Activated naive CD4-positive, alpha-beta T cell treated with anti-CD3 and anti-CD28 coated beads for 36 hours (primary cell): ENCODE measurements around the gene B3GALT6. TPM values are rescaled to one million over a fixed set of nuclear protein-coding genes. Genes with fewer than 3 reads are reported as not detected.

Experiments
- CTCF ChIA-PET: fragments of 350-600 bp; sonication (Branson Sonifier 250); formaldehyde crosslinking; loops from one replicate; lab custom pipeline; 2021; ENCODE audit warnings: antibody characterized with exemption; lab: Charles Lee
- DNase-seq: peaks from one replicate; pipeline ENCODE4 v3.0.0-alpha.2; 2020
- H3K27ac Mint-ChIP-seq: one replicate; pipeline ENCODE4 v1.8.0; 2021; ENCODE audit warnings: mild to moderate bottlenecking, mixed read lengths
- H3K27me3 Mint-ChIP-seq: one replicate; pipeline ENCODE4 v1.8.0; 2021; ENCODE audit warnings: low read depth, mixed read lengths
- H3K36me3 Mint-ChIP-seq: one replicate; pipeline ENCODE4 v1.8.0; 2021; ENCODE audit warnings: low read depth, mixed read lengths
- H3K4me1 Mint-ChIP-seq: one replicate; pipeline ENCODE4 v1.8.0; 2021; ENCODE audit warnings: low read depth, mixed read lengths
- H3K4me3 Mint-ChIP-seq: one replicate; pipeline ENCODE4 v1.8.0; 2021; ENCODE audit warnings: mild to moderate bottlenecking, moderate library complexity, mixed read lengths
- H3K9me3 Mint-ChIP-seq: one replicate; pipeline ENCODE4 v1.8.0; 2021; ENCODE audit warnings: mixed read lengths
- intact Hi-C: fragments of 100-400 bp; cut with micrococcal nuclease; formaldehyde crosslinking; loops from one replicate; pipeline ENCODE4 v1.15.1; 2023
- total RNA-seq, 2 experiments: library from RNA; stranded (reverse); gene quantifications; one replicate each; pipeline ENCODE4 v1.2.3, GENCODE V29; 2021

The B3GALT6 gene
- total RNA-seq, 2 experiments from 2014 or later: 8.7 to 9.9 TPM

GRCh38 chr1:1204998-1205768, 26.9 kb upstream of the B3GALT6 start:
- Mint-ChIP-seq H3K4me1 (peaks cover 32% of the 10 kb centered on the region), H3K36me3 (no peaks in the 10 kb centered on the region), H3K4me3 (peak overlapping the region; percentile 70), H3K27ac (no peak overlapping the region), H3K27me3 (no peaks in the 10 kb centered on the region), H3K9me3 (no peaks in the 10 kb centered on the region)
- intact Hi-C loops: no loop called here
- CTCF ChIA-PET: interaction anchor here (0.7 to 1.3 kb wide), 5 partner anchors 11 to 141 kb away, joined by 3 to 8 read pairs (median 3); no protein-coding TSS in a partner anchor
- no peak for DNase-seq

- no peak overlapping the region for H3K27ac Mint-ChIP-seq
- H3K4me3 Mint-ChIP-seq: peak overlapping the region; percentile 70
- H3K4me1 Mint-ChIP-seq: peaks cover 28% of the 10 kb centered on the region
- CTCF ChIA-PET: interaction anchor here (0.7 to 1.3 kb wide), 4 partner anchors 10 to 142 kb away, joined by 3 to 8 read pairs (median 3); no protein-coding TSS in a partner anchor
- H3K27me3 Mint-ChIP-seq: no peaks in the 10 kb centered on the region
- intact Hi-C loops: no loop called here
- H3K36me3 Mint-ChIP-seq: peaks cover 2% of the 10 kb centered on the region
- DNase-seq: no peak
- H3K9me3 Mint-ChIP-seq: no peaks in the 10 kb centered on the region
Measured at GRCh38 chr1:1205769-1206375, 26.2 kb upstream of the B3GALT6 start.

GRCh38 chr1:1206376-1206965, 25.6 kb upstream of the B3GALT6 start, which contains the start of gene TNFRSF18:
TSS of gene TNFRSF18 (minus strand) at chr1:1206592. CDS start at chr1:1206571, 21 bp downstream.
- H3K27me3 Mint-ChIP-seq: no peaks in the 10 kb centered on the region
- intact Hi-C loops: no loop called here
- peak within 1 kb of the TSS; percentile 70 for H3K4me3 Mint-ChIP-seq
- peaks cover 32% of the 10 kb centered on the region for H3K4me1 Mint-ChIP-seq
- H3K27ac Mint-ChIP-seq: no peak within 1 kb of the TSS
- peaks cover 5% of the 10 kb centered on the region for H3K36me3 Mint-ChIP-seq
- H3K9me3 Mint-ChIP-seq: no peaks in the 10 kb centered on the region
- DNase-seq: peak; percentile 60
- CTCF ChIA-PET: interaction anchor here (0.7 to 1.3 kb wide), 4 partner anchors 10 to 142 kb away, joined by 3 to 8 read pairs (median 3); no protein-coding TSS in a partner anchor

GRCh38 chr1:1206966-1207531, 25.0 kb upstream of the B3GALT6 start:
- intact Hi-C loops: no loop called here
- H3K4me3 Mint-ChIP-seq: peak overlapping the region; percentile 70
- no peak overlapping the region for H3K27ac Mint-ChIP-seq
- H3K27me3 Mint-ChIP-seq: no peaks in the 10 kb centered on the region
- peaks cover 6% of the 10 kb centered on the region for H3K36me3 Mint-ChIP-seq
- no peaks in the 10 kb centered on the region for H3K9me3 Mint-ChIP-seq
- DNase-seq: no peak
- CTCF ChIA-PET: no interaction called here
- peaks cover 32% of the 10 kb centered on the region for H3K4me1 Mint-ChIP-seq

GRCh38 chr1:1207571-1207892, 24.5 kb upstream of the B3GALT6 start:
- CTCF ChIA-PET: no interaction called here
- Mint-ChIP-seq H3K27me3 (no peaks in the 10 kb centered on the region), H3K4me3 (no peak overlapping the region), H3K4me1 (peaks cover 34% of the 10 kb centered on the region), H3K9me3 (no peaks in the 10 kb centered on the region), H3K27ac (peak overlapping the region; percentile 89), H3K36me3 (peaks cover 9% of the 10 kb centered on the region)
- DNase-seq: no peak
- intact Hi-C loops: no loop called here

- H3K4me1 Mint-ChIP-seq: peaks cover 34% of the 10 kb centered on the region
- H3K36me3 Mint-ChIP-seq: peaks cover 9% of the 10 kb centered on the region
- H3K27ac Mint-ChIP-seq: peak overlapping the region; percentile 89
- DNase-seq: peak; percentile 66
- H3K27me3 Mint-ChIP-seq: no peaks in the 10 kb centered on the region
- intact Hi-C loops: loop anchor here (2.0 kb wide), 4 partner anchors 22 to 144 kb away; no protein-coding TSS in a partner anchor
- H3K4me3 Mint-ChIP-seq: peak overlapping the region; percentile 80
- CTCF ChIA-PET: interaction anchor here (0.7 kb wide), 1 partner anchor 326 kb away, joined by 3 read pairs; no protein-coding TSS in a partner anchor
- no peaks in the 10 kb centered on the region for H3K9me3 Mint-ChIP-seq
Measured at GRCh38 chr1:1208713-1209433, 23.2 kb upstream of the B3GALT6 start.

- no peaks in the 10 kb centered on the region for H3K27me3 Mint-ChIP-seq
- DNase-seq: no peak
- intact Hi-C loops: no loop called here
- peaks cover 9% of the 10 kb centered on the region for H3K36me3 Mint-ChIP-seq
- CTCF ChIA-PET: no interaction called here
- H3K4me3 Mint-ChIP-seq: peak overlapping the region; percentile 54
- no peaks in the 10 kb centered on the region for H3K9me3 Mint-ChIP-seq
- H3K27ac Mint-ChIP-seq: peak overlapping the region; percentile 41
- peaks cover 47% of the 10 kb centered on the region for H3K4me1 Mint-ChIP-seq
Measured at GRCh38 chr1:1210726-1211540, 21.1 kb upstream of the B3GALT6 start.

GRCh38 chr1:1211541-1212441, 20.2 kb upstream of the B3GALT6 start:
- peaks cover 14% of the 10 kb centered on the region for H3K36me3 Mint-ChIP-seq
- intact Hi-C loops: no loop called here
- peaks cover 48% of the 10 kb centered on the region for H3K4me1 Mint-ChIP-seq
- H3K4me3 Mint-ChIP-seq: peak overlapping the region; percentile 68
- no peaks in the 10 kb centered on the region for H3K9me3 Mint-ChIP-seq
- no peak for DNase-seq
- H3K27ac Mint-ChIP-seq: peak overlapping the region; percentile 36
- CTCF ChIA-PET: interaction anchor here (1.6 kb wide), 1 partner anchor 90 kb away, joined by 4 read pairs; no protein-coding TSS in a partner anchor
- no peaks in the 10 kb centered on the region for H3K27me3 Mint-ChIP-seq

- intact Hi-C loops: no loop called here
- CTCF ChIA-PET: interaction anchor here (1.6 kb wide), 1 partner anchor 91 kb away, joined by 4 read pairs; no protein-coding TSS in a partner anchor
- Mint-ChIP-seq H3K36me3 (peaks cover 22% of the 10 kb centered on the region), H3K4me1 (peaks cover 50% of the 10 kb centered on the region), H3K4me3 (peak overlapping the region; percentile 74), H3K9me3 (no peaks in the 10 kb centered on the region), H3K27ac (peak overlapping the region; percentile 30), H3K27me3 (no peaks in the 10 kb centered on the region)
- peak; percentile 54 for DNase-seq
Measured at GRCh38 chr1:1212780-1213344, 19.2 kb upstream of the B3GALT6 start.
